ENCODE data around the gene POMGNT2.
A peak's percentile ranks its signal among the peaks of the same experiment; 100 is the strongest.

Gene POMGNT2

DNA sequence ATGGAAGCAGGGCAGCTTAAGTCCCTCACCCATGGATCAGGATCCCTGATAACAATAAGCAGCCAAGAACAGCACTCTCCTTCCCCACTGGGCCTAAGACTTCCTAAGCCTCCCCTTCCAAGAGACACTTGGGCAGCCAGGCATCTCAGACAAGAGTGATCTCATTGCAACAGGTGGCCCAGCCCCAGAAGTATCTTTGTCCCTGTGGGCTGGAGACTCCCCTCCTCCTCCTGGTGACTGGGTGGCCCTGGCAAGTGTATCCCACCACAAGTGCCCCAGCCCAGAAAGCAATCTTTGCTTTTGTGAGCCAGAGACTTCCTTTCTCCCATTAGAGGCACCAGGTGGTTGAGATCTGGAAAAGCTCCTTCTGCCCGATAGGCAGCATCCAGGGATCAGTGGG is 40.7 kb upstream of the POMGNT2 start:
- Histone ChIP-seq H3K9me3 (ENCODE audit: control insufficient read depth, insufficient read depth, low read depth, low read length) (no peaks in the 10 kb centered on the region), H3K36me3 (ENCODE audit: control insufficient read depth in 2 of 2, insufficient read depth in 1 of 2, low read length in 2 of 2) (no peaks in the 10 kb centered on the region), H3K4me3 (ENCODE audit: low read depth, low read length) (no peak overlapping the region), H3K27ac (ENCODE audit: extremely low read depth, low read depth, low read length) (no peak overlapping the region), H3K4me1 (ENCODE audit: control insufficient read depth, insufficient read depth, low read length) (no peaks in the 10 kb centered on the region)
- CTCF ChIA-PET = no interaction called here
- TF ChIP-seq, protein P1, sequence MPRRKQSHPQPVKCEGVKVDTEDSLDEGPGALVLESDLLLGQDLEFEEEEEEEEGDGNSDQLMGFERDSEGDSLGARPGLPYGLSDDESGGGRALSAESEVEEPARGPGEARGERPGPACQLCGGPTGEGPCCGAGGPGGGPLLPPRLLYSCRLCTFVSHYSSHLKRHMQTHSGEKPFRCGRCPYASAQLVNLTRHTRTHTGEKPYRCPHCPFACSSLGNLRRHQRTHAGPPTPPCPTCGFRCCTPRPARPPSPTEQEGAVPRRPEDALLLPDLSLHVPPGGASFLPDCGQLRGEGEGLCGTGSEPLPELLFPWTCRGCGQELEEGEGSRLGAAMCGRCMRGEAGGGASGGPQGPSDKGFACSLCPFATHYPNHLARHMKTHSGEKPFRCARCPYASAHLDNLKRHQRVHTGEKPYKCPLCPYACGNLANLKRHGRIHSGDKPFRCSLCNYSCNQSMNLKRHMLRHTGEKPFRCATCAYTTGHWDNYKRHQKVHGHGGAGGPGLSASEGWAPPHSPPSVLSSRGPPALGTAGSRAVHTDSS (tag by site-specific recombination; IDR thresholded peaks at IDR 0.05) = no peak
- TF ChIP-seq SCRT2 (tag by site-specific recombination; IDR thresholded peaks at IDR 0.05) = peak; percentile 68
- TF ChIP-seq REPIN1 (tag by site-specific recombination; IDR thresholded peaks at IDR 0.05; ENCODE audit: low read depth) = no peak
- TF ChIP-seq ZBTB20 (tag by site-specific recombination; IDR thresholded peaks at IDR 0.05) = no peak
- POLR2A ChIA-PET = no interaction called here

DNA sequence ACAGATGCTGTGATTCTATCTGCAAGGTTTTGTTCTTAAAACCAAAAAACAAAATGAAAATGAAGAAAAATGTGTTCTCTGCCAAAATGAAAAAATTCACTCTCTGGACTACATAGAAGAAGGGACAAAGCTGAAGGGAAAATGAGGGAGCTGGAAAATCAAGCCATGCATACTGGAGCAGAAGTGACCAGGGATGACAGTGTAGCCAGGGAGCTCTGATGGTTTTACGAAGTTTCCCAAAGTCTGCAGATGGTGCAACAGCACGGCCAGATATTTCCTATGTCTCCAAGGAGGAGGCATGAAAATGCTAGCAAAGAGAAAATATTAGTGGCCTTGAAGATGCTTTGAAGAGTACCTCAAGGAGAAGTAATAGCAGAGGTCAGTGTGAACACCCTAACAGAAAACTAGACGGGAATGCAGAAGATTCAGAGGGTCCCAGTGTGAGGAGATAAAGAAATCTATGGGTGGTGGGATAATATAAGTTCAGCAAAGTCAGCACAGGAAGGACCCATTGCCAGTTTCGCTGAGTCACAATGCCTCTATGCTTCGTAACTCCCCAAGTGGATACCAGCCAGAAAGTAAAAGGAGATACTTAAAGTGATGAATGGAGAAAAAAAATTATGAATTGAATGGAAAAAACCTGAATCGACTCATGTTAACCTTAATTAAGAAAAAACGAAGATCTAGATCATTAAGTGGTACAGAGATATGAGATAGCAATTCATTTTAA is 39.0 kb upstream of the POMGNT2 start:
- Histone ChIP-seq H3K9me3 (ENCODE audit: control insufficient read depth, insufficient read depth, low read depth, low read length) (no peaks in the 10 kb centered on the region), H3K4me3 (ENCODE audit: low read depth, low read length) (no peak overlapping the region), H3K4me1 (ENCODE audit: control insufficient read depth, insufficient read depth, low read length) (no peaks in the 10 kb centered on the region), H3K27ac (ENCODE audit: extremely low read depth, low read depth, low read length) (no peak overlapping the region), H3K36me3 (ENCODE audit: control insufficient read depth in 2 of 2, insufficient read depth in 1 of 2, low read length in 2 of 2) (no peaks in the 10 kb centered on the region)
- CTCF ChIA-PET = no interaction called here
- POLR2A ChIA-PET = no interaction called here
- TF ChIP-seq, protein P2, sequence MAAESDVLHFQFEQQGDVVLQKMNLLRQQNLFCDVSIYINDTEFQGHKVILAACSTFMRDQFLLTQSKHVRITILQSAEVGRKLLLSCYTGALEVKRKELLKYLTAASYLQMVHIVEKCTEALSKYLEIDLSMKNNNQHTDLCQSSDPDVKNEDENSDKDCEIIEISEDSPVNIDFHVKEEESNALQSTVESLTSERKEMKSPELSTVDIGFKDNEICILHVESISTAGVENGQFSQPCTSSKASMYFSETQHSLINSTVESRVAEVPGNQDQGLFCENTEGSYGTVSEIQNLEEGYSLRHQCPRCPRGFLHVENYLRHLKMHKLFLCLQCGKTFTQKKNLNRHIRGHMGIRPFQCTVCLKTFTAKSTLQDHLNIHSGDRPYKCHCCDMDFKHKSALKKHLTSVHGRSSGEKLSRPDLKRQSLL (tag by site-specific recombination; IDR thresholded peaks at IDR 0.05) = no peak
- TF ChIP-seq ZNF776 (tag by site-specific recombination; IDR thresholded peaks at IDR 0.05; ENCODE audit: borderline replicate concordance) = no peak
- TF ChIP-seq HOXC10 (CRISPR knock-in tag; IDR thresholded peaks at IDR 0.05) = no peak
- TF ChIP-seq ZNF830 (tag by site-specific recombination; IDR thresholded peaks at IDR 0.05; ENCODE audit: low read depth) = no peak
- TF ChIP-seq ZFHX2 (tag by site-specific recombination; conservative IDR thresholded peaks at IDR 0.05) = no peak
- no peak for TF ChIP-seq ZNF560 (tag by site-specific recombination; IDR thresholded peaks at IDR 0.05; ENCODE audit: borderline replicate concordance)
- TF ChIP-seq, protein P3, sequence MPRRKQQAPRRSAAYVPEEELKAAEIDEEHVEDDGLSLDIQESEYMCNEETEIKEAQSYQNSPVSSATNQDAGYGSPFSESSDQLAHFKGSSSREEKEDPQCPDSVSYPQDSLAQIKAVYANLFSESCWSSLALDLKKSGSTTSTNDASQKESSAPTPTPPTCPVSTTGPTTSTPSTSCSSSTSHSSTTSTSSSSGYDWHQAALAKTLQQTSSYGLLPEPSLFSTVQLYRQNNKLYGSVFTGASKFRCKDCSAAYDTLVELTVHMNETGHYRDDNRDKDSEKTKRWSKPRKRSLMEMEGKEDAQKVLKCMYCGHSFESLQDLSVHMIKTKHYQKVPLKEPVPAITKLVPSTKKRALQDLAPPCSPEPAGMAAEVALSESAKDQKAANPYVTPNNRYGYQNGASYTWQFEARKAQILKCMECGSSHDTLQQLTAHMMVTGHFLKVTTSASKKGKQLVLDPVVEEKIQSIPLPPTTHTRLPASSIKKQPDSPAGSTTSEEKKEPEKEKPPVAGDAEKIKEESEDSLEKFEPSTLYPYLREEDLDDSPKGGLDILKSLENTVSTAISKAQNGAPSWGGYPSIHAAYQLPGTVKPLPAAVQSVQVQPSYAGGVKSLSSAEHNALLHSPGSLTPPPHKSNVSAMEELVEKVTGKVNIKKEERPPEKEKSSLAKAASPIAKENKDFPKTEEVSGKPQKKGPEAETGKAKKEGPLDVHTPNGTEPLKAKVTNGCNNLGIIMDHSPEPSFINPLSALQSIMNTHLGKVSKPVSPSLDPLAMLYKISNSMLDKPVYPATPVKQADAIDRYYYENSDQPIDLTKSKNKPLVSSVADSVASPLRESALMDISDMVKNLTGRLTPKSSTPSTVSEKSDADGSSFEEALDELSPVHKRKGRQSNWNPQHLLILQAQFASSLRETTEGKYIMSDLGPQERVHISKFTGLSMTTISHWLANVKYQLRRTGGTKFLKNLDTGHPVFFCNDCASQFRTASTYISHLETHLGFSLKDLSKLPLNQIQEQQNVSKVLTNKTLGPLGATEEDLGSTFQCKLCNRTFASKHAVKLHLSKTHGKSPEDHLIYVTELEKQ (tag by site-specific recombination; IDR thresholded peaks at IDR 0.05; ENCODE audit: borderline replicate concordance) = no peak
- TF ChIP-seq ZNF211 (tag by site-specific recombination; IDR thresholded peaks at IDR 0.05; ENCODE audit: low read depth) = no peak
- no peak for TF ChIP-seq BCL11A (tag by site-specific recombination; IDR thresholded peaks at IDR 0.05; ENCODE audit: low read depth)
- no peak for TF ChIP-seq SETDB1 (IDR thresholded peaks at IDR 0.05; ENCODE audit: insufficient read length, low read length)
- no peak for TF ChIP-seq ZNF549 (tag by site-specific recombination; IDR thresholded peaks at IDR 0.05)
- no peak for TF ChIP-seq ZNF23 (tag by site-specific recombination; IDR thresholded peaks at IDR 0.05; ENCODE audit: borderline replicate concordance)
- TF ChIP-seq ZNF701 (tag by site-specific recombination; IDR thresholded peaks at IDR 0.05) = no peak
- TF ChIP-seq ZNF514 (tag by site-specific recombination; IDR thresholded peaks at IDR 0.05) = no peak
- no peak for TF ChIP-seq ZNF10 (tag by site-specific recombination; IDR thresholded peaks at IDR 0.05)
- TF ChIP-seq ZNF37A (tag by site-specific recombination; IDR thresholded peaks at IDR 0.05) = no peak
- TF ChIP-seq, protein P4, sequence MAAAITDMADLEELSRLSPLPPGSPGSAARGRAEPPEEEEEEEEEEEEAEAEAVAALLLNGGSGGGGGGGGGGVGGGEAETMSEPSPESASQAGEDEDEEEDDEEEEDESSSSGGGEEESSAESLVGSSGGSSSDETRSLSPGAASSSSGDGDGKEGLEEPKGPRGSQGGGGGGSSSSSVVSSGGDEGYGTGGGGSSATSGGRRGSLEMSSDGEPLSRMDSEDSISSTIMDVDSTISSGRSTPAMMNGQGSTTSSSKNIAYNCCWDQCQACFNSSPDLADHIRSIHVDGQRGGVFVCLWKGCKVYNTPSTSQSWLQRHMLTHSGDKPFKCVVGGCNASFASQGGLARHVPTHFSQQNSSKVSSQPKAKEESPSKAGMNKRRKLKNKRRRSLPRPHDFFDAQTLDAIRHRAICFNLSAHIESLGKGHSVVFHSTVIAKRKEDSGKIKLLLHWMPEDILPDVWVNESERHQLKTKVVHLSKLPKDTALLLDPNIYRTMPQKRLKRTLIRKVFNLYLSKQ (tag by site-specific recombination; IDR thresholded peaks at IDR 0.05; ENCODE audit: borderline replicate concordance) = no peak
- no peak for TF ChIP-seq OVOL3 (tag by site-specific recombination; IDR thresholded peaks at IDR 0.05)
- no peak for TF ChIP-seq ZNF792 (tag by site-specific recombination; IDR thresholded peaks at IDR 0.05)
